HEK293 (cell line): Measurements from ENCODE around the gene PTPRG.

Source experiments
- CTCF ChIA-PET: fragments of 350-600 bp; formaldehyde crosslinking; extraction: SDS; loops from one replicate; lab custom pipeline; 2021; ENCODE audit warnings: antibody characterized with exemption; lab: Yijun Ruan, JAX
- POLR2A ChIA-PET: fragments of 300-600 bp; formaldehyde crosslinking; extraction: SDS; loops from one replicate; lab custom pipeline; 2020; ENCODE audit warnings: antibody characterized with exemption, inconsistent platforms; lab: Yijun Ruan, JAX
- H3K27ac ChIP-seq: fragments of 200-500 bp; sonication (Bioruptor generic); 2 replicates; pipeline ENCODE4 v1.5.1; 2014; ENCODE audit warnings: low read depth, low read length, control low read depth, inconsistent platforms; ENCODE audit errors: extremely low read depth
- H3K36me3 ChIP-seq, 2 experiments: fragments of 200-500 bp in 1 of 2; sonication (Bioruptor generic) in 1 of 2; 1 replicate in 1 of 2; 2 replicates in 1 of 2; pipeline ENCODE4 v1.5.1; 2014 to 2017; ENCODE audit warnings: inconsistent platforms in 2 of 2, low read length in 2 of 2; ENCODE audit not compliant: control insufficient read depth in 2 of 2, insufficient read depth in 1 of 2
- H3K4me1 ChIP-seq: fragments of 200-500 bp; sonication (Bioruptor generic); 2 replicates; pipeline ENCODE4 v1.5.1; 2014; ENCODE audit warnings: mild to moderate bottlenecking, low read length, inconsistent platforms; ENCODE audit not compliant: control insufficient read depth, insufficient read depth
- H3K4me3 ChIP-seq: 2 replicates; pipeline ENCODE4 v1.5.1; 2011; ENCODE audit warnings: low read depth, mild to moderate bottlenecking, control low read depth, low read length, moderate library complexity
- H3K9me3 ChIP-seq: fragments of 200-500 bp; sonication (Bioruptor generic); 2 replicates; pipeline ENCODE4 v1.5.1; 2014; ENCODE audit warnings: low read depth, low read length, inconsistent platforms; ENCODE audit not compliant: control insufficient read depth, insufficient read depth
- HOXD13 ChIP-seq: sonication (generic); formaldehyde crosslinking; IDR thresholded peaks from 2 replicates; pipeline ENCODE4 v1.8.0; 2022; ENCODE audit warnings: missing genetic modification reagents, borderline replicate concordance
- IKZF3 ChIP-seq: fragments of 450-650 bp; IDR thresholded peaks from 2 replicates; pipeline ENCODE4 v1.5.0; 2018; ENCODE audit warnings: missing biosample characterization, mild to moderate bottlenecking, missing genetic modification characterization, moderate library complexity
- OSR2 ChIP-seq: fragments of 450-650 bp; formaldehyde crosslinking; IDR thresholded peaks from 2 replicates; pipeline ENCODE4 v1.5.1; 2016; ENCODE audit warnings: missing biosample characterization, missing genetic modification characterization
- PATZ1 ChIP-seq: fragments of 450-650 bp; formaldehyde crosslinking; IDR thresholded peaks from 2 replicates; pipeline ENCODE4 v1.5.1; 2016; ENCODE audit warnings: missing biosample characterization, missing genetic modification characterization
- SP3 ChIP-seq: fragments of 450-650 bp; formaldehyde crosslinking; IDR thresholded peaks from 2 replicates; pipeline ENCODE4 v1.5.1; 2016; ENCODE audit warnings: missing biosample characterization, missing genetic modification characterization
- ZBTB10 ChIP-seq: fragments of 450-650 bp; formaldehyde crosslinking; IDR thresholded peaks from 2 replicates; pipeline ENCODE4 v1.5.1; 2016; ENCODE audit warnings: missing biosample characterization, missing genetic modification characterization
- ZBTB7A ChIP-seq: fragments of 450-650 bp; formaldehyde crosslinking; IDR thresholded peaks from 2 replicates; pipeline ENCODE4 v1.5.1; 2016; ENCODE audit warnings: low read depth, missing biosample characterization, missing genetic modification characterization
- ZBTB8A ChIP-seq: fragments of 450-650 bp; formaldehyde crosslinking; IDR thresholded peaks from 2 replicates; pipeline ENCODE4 v1.5.1; 2016; ENCODE audit warnings: missing biosample characterization, missing genetic modification characterization
- ZIC2 ChIP-seq: fragments of 450-650 bp; formaldehyde crosslinking; IDR thresholded peaks from 2 replicates; pipeline ENCODE4 v1.5.1; 2016; ENCODE audit warnings: missing biosample characterization, missing genetic modification characterization
- ZNF211 ChIP-seq: fragments of 450-650 bp; formaldehyde crosslinking; IDR thresholded peaks from 2 replicates; pipeline ENCODE4 v1.5.1; 2016; ENCODE audit warnings: low read depth, missing biosample characterization, missing genetic modification characterization
- ZNF248 ChIP-seq: fragments of 450-650 bp; formaldehyde crosslinking; IDR thresholded peaks from 2 replicates; pipeline ENCODE4 v1.5.1; 2017; ENCODE audit warnings: missing biosample characterization, missing genetic modification characterization
- ZNF350 ChIP-seq: fragments of 450-650 bp; formaldehyde crosslinking; IDR thresholded peaks from 2 replicates; pipeline ENCODE4 v1.5.0; 2017; ENCODE audit warnings: missing biosample characterization, mild to moderate bottlenecking, missing genetic modification characterization
- ZNF37A ChIP-seq: fragments of 450-650 bp; IDR thresholded peaks from 2 replicates; pipeline ENCODE4 v1.5.1; 2018; ENCODE audit warnings: missing biosample characterization, missing genetic modification characterization
- ZNF423 ChIP-seq: fragments of 450-650 bp; formaldehyde crosslinking; IDR thresholded peaks from 2 replicates; pipeline ENCODE4 v1.5.1; 2016; ENCODE audit warnings: missing biosample characterization, missing genetic modification characterization
- ZNF48 ChIP-seq: fragments of 450-650 bp; formaldehyde crosslinking; IDR thresholded peaks from 2 replicates; pipeline ENCODE4 v1.5.1; 2016; ENCODE audit warnings: missing biosample characterization, missing genetic modification characterization
- ZNF510 ChIP-seq: fragments of 450-650 bp; formaldehyde crosslinking; IDR thresholded peaks from 2 replicates; pipeline ENCODE4 v1.5.1; 2018; ENCODE audit warnings: mild to moderate bottlenecking, missing genetic modification characterization, missing biosample characterization; ENCODE audit not compliant: insufficient replicate concordance
- ZNF529 ChIP-seq: fragments of 450-650 bp; formaldehyde crosslinking; IDR thresholded peaks from 2 replicates; pipeline ENCODE4 v1.5.1; 2017; ENCODE audit warnings: missing genetic modification characterization, missing biosample characterization; ENCODE audit not compliant: insufficient replicate concordance
- ZNF629 ChIP-seq: fragments of 450-650 bp; formaldehyde crosslinking; IDR thresholded peaks from 2 replicates; pipeline ENCODE4 v1.5.1; 2017; ENCODE audit warnings: missing biosample characterization, missing genetic modification characterization
- ZNF660 ChIP-seq: fragments of 450-650 bp; IDR thresholded peaks from 2 replicates; pipeline ENCODE4 v1.5.1; 2018; ENCODE audit warnings: missing biosample characterization, mild to moderate bottlenecking, missing genetic modification characterization

PTPRG gene

GRCh38 chr3:61701011-61701410 is 139.6 kb downstream of the PTPRG start:
- no peak overlapping the region for H3K27ac ChIP-seq
- H3K4me3 ChIP-seq: no peak overlapping the region
- CTCF ChIA-PET: interaction anchor here (1.0 to 1.3 kb wide), 2 partner anchors 11 to 14 kb away, joined by 3 read pairs; no protein-coding TSS in a partner anchor
- H3K4me1 ChIP-seq: no peaks in the 10 kb centered on the region
- H3K9me3 ChIP-seq: no peaks in the 10 kb centered on the region
- H3K36me3 ChIP-seq: no peaks in the 10 kb centered on the region
- POLR2A ChIA-PET: no interaction called here
- no peak for TF ChIP-seq ZNF211 (tag by site-specific recombination)
- TF ChIP-seq ZBTB8A (tag by site-specific recombination): peak; percentile 27; the same call in 1 of the 2 replicates
- TF ChIP-seq SP3 (tag by site-specific recombination): no peak
- TF ChIP-seq ZIC2: peak; percentile 92
- TF ChIP-seq ZNF423 (tag by site-specific recombination): peak; percentile 72

- ChIA-PET CTCF (no interaction called here), POLR2A (no interaction called here)
These were observed 141.1 kb downstream of the PTPRG start for GRCh38 chr3:61702453-61702852.

GRCh38 chr3:61704807-61705206 is 143.4 kb downstream of the PTPRG start:
- no peak overlapping the region for H3K27ac ChIP-seq
- H3K4me1 ChIP-seq: no peaks in the 10 kb centered on the region

More at GRCh38 chr3:61702453-61702852, 141.1 kb downstream of the PTPRG start:
- no peak overlapping the region for H3K27ac ChIP-seq
- no peaks in the 10 kb centered on the region for H3K4me1 ChIP-seq
- no peak for TF ChIP-seq HOXD13
- TF ChIP-seq ZNF248 (tag by site-specific recombination): no peak
- TF ChIP-seq ZNF660 (tag by site-specific recombination): no peak
- TF ChIP-seq ZBTB10: no peak
- TF ChIP-seq ZNF529 (tag by site-specific recombination): no peak
- no peak for TF ChIP-seq ZNF48 (tag by site-specific recombination)
- TF ChIP-seq PATZ1: no peak
- no peak for TF ChIP-seq OSR2 (tag by site-specific recombination)
- TF ChIP-seq ZBTB7A (tag by site-specific recombination): no peak
- no peak for TF ChIP-seq ZNF37A (tag by site-specific recombination)
- no peak for TF ChIP-seq ZNF629
- TF ChIP-seq ZNF350 (tag by site-specific recombination): no peak
- no peaks in the 10 kb centered on the region for H3K36me3 ChIP-seq
- no peaks in the 10 kb centered on the region for H3K9me3 ChIP-seq
- no peak overlapping the region for H3K4me3 ChIP-seq

More at GRCh38 chr3:61704807-61705206, 143.4 kb downstream of the PTPRG start:
- no peaks in the 10 kb centered on the region for H3K36me3 ChIP-seq
- ChIA-PET POLR2A (no interaction called here), CTCF (interaction anchor here (0.8 kb wide), 1 partner anchor 35 kb away, joined by 3 read pairs; no protein-coding TSS in a partner anchor)
- TF ChIP-seq IKZF3 (no peak), ZNF510 (tag by site-specific recombination) (no peak), OSR2 (tag by site-specific recombination) (peak; percentile 52)
- H3K4me3 ChIP-seq: no peak overlapping the region
- H3K9me3 ChIP-seq: no peaks in the 10 kb centered on the region
